Endothelial cell of umbilical vein (primary cell): ENCODE results near the gene FANCE. TPM values are rescaled to one million over a fixed set of nuclear protein-coding genes. Genes with fewer than 3 reads are reported as not detected.

Source experiments
- BruUV-seq: library from RNA; stranded (reverse); fragments of 400-500 nt; replicated peaks from 2 replicates; lab custom pipeline; 2021; lab: Mats Ljungman, UMichigan
- CTCF ChIA-PET: fragments of 300-600, 350-600 bp; sonication (Branson Sonifier 250); formaldehyde crosslinking; loops from one replicate; lab custom pipeline; 2021; ENCODE audit warnings: antibody characterized with exemption, inconsistent platforms; lab: Charles Lee
- POLR2A ChIA-PET: fragments of 300-600, 350-600 bp; sonication (Branson Sonifier 250); formaldehyde crosslinking; loops from one replicate; lab custom pipeline; 2021; ENCODE audit warnings: antibody characterized with exemption, inconsistent platforms; lab: Charles Lee
- DNase-seq: peaks from one replicate; pipeline ENCODE4 v3.0.0-alpha.2; 2011; ENCODE audit warnings: low read depth, low spot score
- FAIRE-seq: peaks from 2 replicates; lab custom pipeline; 2011; peaks lifted over from hg19 to GRCh38; lab: Jason Lieb, UNC
- H2AFZ ChIP-seq: 2 replicates; pipeline ENCODE4 v1.6.0; 2012; ENCODE audit warnings: low read depth, low read length, control low read depth, inconsistent platforms
- H3K27ac ChIP-seq: 2 replicates; pipeline ENCODE4 v1.5.1; 2011; ENCODE audit warnings: low read depth, mild to moderate bottlenecking, control low read depth, low read length, moderate library complexity; ENCODE audit not compliant: insufficient read depth
- H3K27me3 ChIP-seq, 2 experiments: 2 replicates each; pipeline versions ENCODE4 v1.6.0 to v1.6.1; 2011; ENCODE audit warnings: low read length in 2 of 2, mixed read lengths in 1 of 2; ENCODE audit not compliant: control insufficient read depth in 2 of 2, insufficient read depth in 2 of 2
- H3K36me3 ChIP-seq, 2 experiments: 2 replicates in 1 of 2; 3 replicates in 1 of 2; pipeline ENCODE4 v1.5.1; 2011; ENCODE audit warnings: low read length in 2 of 2, mild to moderate bottlenecking in 1 of 2, moderate library complexity in 1 of 2; ENCODE audit not compliant: control insufficient read depth in 2 of 2, insufficient read depth in 2 of 2; ENCODE audit errors: extremely low read depth in 1 of 2
- H3K4me1 ChIP-seq: 3 replicates; pipeline ENCODE4 v1.5.1; 2011; ENCODE audit warnings: mild to moderate bottlenecking, low read length; ENCODE audit not compliant: control insufficient read depth, insufficient read depth; ENCODE audit errors: extremely low read depth
- H3K4me2 ChIP-seq: 2 replicates; pipeline ENCODE4 v1.6.1; 2011; ENCODE audit warnings: low read length, control low read depth, mixed read lengths; ENCODE audit not compliant: insufficient read depth
- H3K4me3 ChIP-seq, 3 experiments: fragments of 200-600 bp in 1 of 3; sonication (generic), shearing (Covaris generic) in 1 of 3; replicated peaks in 1 of 3; 2 replicates each; pipeline ENCODE4 v1.5.1; 2011 to 2016; ENCODE audit warnings: control low read depth in 3 of 3, low read length in 3 of 3, mild to moderate bottlenecking in 2 of 3, inconsistent platforms in 1 of 3, low read depth in 1 of 3, moderate library complexity in 1 of 3; ENCODE audit not compliant: insufficient read depth in 1 of 3
- H3K79me2 ChIP-seq: 2 replicates; pipeline ENCODE4 v1.6.0; 2012; ENCODE audit warnings: low read length, inconsistent platforms; ENCODE audit not compliant: control insufficient read depth, insufficient read depth
- H3K9ac ChIP-seq: replicated peaks from 2 replicates; pipeline ENCODE3; 2011; ENCODE audit warnings: low read length, control low read depth; ENCODE audit not compliant: insufficient read depth; ENCODE audit errors: extremely low read depth
- H3K9me1 ChIP-seq: replicated peaks from 3 replicates; pipeline ENCODE4 v1.6.0; 2011; ENCODE audit warnings: mild to moderate bottlenecking, low read length; ENCODE audit not compliant: control insufficient read depth, insufficient read depth; ENCODE audit errors: extremely low read depth
- H3K9me3 ChIP-seq: replicated peaks from 2 replicates; pipeline ENCODE4 v1.5.1; 2012; ENCODE audit warnings: low read length, inconsistent platforms; ENCODE audit not compliant: control insufficient read depth, insufficient read depth
- H4K20me1 ChIP-seq: replicated peaks from 2 replicates; pipeline ENCODE3; 2011; ENCODE audit warnings: mild to moderate bottlenecking, low read length; ENCODE audit not compliant: control insufficient read depth, insufficient read depth; ENCODE audit errors: extremely low read depth
- EZH2 ChIP-seq: IDR thresholded peaks from 2 replicates; pipeline ENCODE4 v1.6.1; 2012; ENCODE audit warnings: borderline replicate concordance, low read depth, mild to moderate bottlenecking, moderate library complexity, low read length, inconsistent platforms; ENCODE audit not compliant: severe bottlenecking
- FOS ChIP-seq: IDR thresholded peaks from 2 replicates; pipeline ENCODE4 v1.6.1; 2011; ENCODE audit warnings: mild to moderate bottlenecking, low read length, moderate library complexity, borderline replicate concordance; ENCODE audit not compliant: insufficient read depth
- GATA2 ChIP-seq: IDR thresholded peaks from 2 replicates; pipeline ENCODE4 v1.7.0; 2011; ENCODE audit warnings: low read depth, mild to moderate bottlenecking, moderate library complexity, mixed read lengths, low read length; ENCODE audit not compliant: insufficient read length, insufficient read depth
- JUN ChIP-seq: IDR thresholded peaks from 2 replicates; pipeline ENCODE4 v1.6.1; 2011; ENCODE audit warnings: borderline replicate concordance, low read depth; ENCODE audit not compliant: insufficient read length, insufficient read depth
- MYC ChIP-seq: IDR thresholded peaks from one replicate; pipeline ENCODE4 v1.6.1; 2011; ENCODE audit warnings: mild to moderate bottlenecking, low read depth, low read length
- POLR2A ChIP-seq: IDR thresholded peaks from 2 replicates; pipeline ENCODE4 v1.6.1; 2012; ENCODE audit warnings: low read depth, mild to moderate bottlenecking, control low read depth, low read length
- POLR2AphosphoS5 ChIP-seq: IDR thresholded peaks from 2 replicates; pipeline ENCODE4 v1.6.1; 2012; ENCODE audit warnings: low read depth, mild to moderate bottlenecking, control low read depth, low read length, moderate library complexity; ENCODE audit not compliant: insufficient read depth
- dilution Hi-C: fragments of 300-500 bp; cut with MboI; formaldehyde crosslinking; loops from one replicate; pipeline ENCODE4 v1.15.0; 2019; ENCODE audit warnings: low sequenced_read_pairs; ENCODE audit not compliant: extremely low pct_ligation_motif_present
- intact Hi-C: fragments of 100-400 bp; cut with micrococcal nuclease; formaldehyde crosslinking; loops from one replicate; pipeline ENCODE4 v1.10.0; 2022
- polyA plus RNA-seq, 4 experiments: library from polyadenylated mRNA; depleted of rRNA in 3 of 4; stranded (reverse) in 3 of 4; unstranded in 1 of 4; fragments of >200 nt; gene quantifications; 2 replicates each; pipeline versions ENCODE4 v1.2.1 to v1.2.3, GENCODE V29; 2011 to 2012; ENCODE audit warnings: missing spikeins in 1 of 4
- total RNA-seq: library from RNA; stranded (reverse); gene quantifications from 2 replicates; pipeline ENCODE4 v1.2.3, GENCODE V29; 2021
- TF ChIP-seq, protein P1 (sequence below), 2 donors: IDR thresholded peaks; 1 replicate in 1 of 2; 2 replicates in 1 of 2; pipeline ENCODE4 v1.5.1; 2011; ENCODE audit warnings: low read length in 2 of 2, mild to moderate bottlenecking in 2 of 2, moderate library complexity in 2 of 2, control low read depth in 1 of 2, inconsistent platforms in 1 of 2, low read depth in 1 of 2; ENCODE audit not compliant: insufficient read depth in 1 of 2; ENCODE audit errors: extremely low read depth in 1 of 2
- TF ChIP-seq, protein P2 (sequence below): IDR thresholded peaks from 2 replicates; pipeline ENCODE4 v1.6.1; 2011; ENCODE audit not compliant: insufficient read depth, insufficient read length

Gene FANCE
- total and polyA plus RNA-seq, 2 donors (not counting 3 experiments of a cell fraction or from before 2014, with no cell fraction given) = 9.1 to 12.7 TPM

DNA sequence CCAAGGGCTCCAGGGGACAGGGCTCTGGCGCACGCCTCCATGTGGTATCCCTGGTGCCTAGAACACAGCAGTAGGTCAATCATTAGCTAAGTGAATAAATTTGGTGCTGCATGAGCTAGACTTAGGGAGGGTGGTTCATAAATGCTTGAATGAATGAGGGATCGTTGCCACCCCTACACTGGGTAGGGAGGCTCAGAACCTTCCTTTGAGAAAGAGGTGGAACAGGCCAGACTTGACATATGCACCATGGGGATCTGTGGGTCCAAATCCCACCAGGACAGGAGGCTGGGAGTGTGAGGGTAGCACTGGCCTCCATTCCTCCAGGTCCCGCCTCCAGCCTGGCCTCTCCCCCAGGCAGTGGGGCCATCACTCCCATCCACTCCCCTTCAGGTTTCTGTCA, 30.9 kb downstream of the FANCE start:
- no peaks in the 10 kb centered on the region for H3K36me3 ChIP-seq
- H3K4me2 ChIP-seq = no peak overlapping the region
- TF ChIP-seq, protein P1, sequence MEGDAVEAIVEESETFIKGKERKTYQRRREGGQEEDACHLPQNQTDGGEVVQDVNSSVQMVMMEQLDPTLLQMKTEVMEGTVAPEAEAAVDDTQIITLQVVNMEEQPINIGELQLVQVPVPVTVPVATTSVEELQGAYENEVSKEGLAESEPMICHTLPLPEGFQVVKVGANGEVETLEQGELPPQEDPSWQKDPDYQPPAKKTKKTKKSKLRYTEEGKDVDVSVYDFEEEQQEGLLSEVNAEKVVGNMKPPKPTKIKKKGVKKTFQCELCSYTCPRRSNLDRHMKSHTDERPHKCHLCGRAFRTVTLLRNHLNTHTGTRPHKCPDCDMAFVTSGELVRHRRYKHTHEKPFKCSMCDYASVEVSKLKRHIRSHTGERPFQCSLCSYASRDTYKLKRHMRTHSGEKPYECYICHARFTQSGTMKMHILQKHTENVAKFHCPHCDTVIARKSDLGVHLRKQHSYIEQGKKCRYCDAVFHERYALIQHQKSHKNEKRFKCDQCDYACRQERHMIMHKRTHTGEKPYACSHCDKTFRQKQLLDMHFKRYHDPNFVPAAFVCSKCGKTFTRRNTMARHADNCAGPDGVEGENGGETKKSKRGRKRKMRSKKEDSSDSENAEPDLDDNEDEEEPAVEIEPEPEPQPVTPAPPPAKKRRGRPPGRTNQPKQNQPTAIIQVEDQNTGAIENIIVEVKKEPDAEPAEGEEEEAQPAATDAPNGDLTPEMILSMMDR (IDR thresholded peaks at IDR 0.05; ENCODE audit: extremely low read depth in 1 of 2, insufficient read depth in 1 of 2, low read depth in 1 of 2, low read length in 2 of 2) = no peak
- TF ChIP-seq MYC (no peak), JUN (no peak), POLR2AphosphoS5 (no peak), GATA2 (no peak), EZH2 (no peak), POLR2A (no peak), FOS (no peak)
- TF ChIP-seq, protein P2, sequence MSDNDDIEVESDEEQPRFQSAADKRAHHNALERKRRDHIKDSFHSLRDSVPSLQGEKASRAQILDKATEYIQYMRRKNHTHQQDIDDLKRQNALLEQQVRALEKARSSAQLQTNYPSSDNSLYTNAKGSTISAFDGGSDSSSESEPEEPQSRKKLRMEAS = no peak
- no peak overlapping the region for H2AFZ ChIP-seq
- no peaks in the 10 kb centered on the region for H3K9me1 ChIP-seq
- H3K79me2 ChIP-seq = no peaks in the 10 kb centered on the region
- BruUV-seq = no TSS peak
- no peaks in the 10 kb centered on the region for H3K4me1 ChIP-seq
- CTCF ChIA-PET = no interaction called here
- H3K9me3 ChIP-seq = no peaks in the 10 kb centered on the region
- no peaks in the 10 kb centered on the region for H4K20me1 ChIP-seq
- intact Hi-C loops (no loop called here), dilution Hi-C loops (no loop called here)
- no peak overlapping the region for H3K9ac ChIP-seq
- FAIRE-seq (no peak), DNase-seq (no peak)
- no peaks in the 10 kb centered on the region for H3K27me3 ChIP-seq
- H3K4me3 ChIP-seq = no peak overlapping the region
- H3K27ac ChIP-seq = no peak overlapping the region
- POLR2A ChIA-PET = no interaction called here
